Fibroblast of skin of left quadriceps (primary cell): Measurements from ENCODE around the gene HLA-DMA.
A peak's percentile ranks its signal among the peaks of the same experiment; 100 is the strongest.
"Not testable (repeated sequence)": the region's sequence is repeated elsewhere in the genome, so short reads cannot be mapped to it uniquely, and the experiment has no call there.

Experiments used
- DNase-seq, 2 experiments: peaks; one replicate each; pipeline ENCODE4 v3.0.0-alpha.2; 2013; ENCODE audit warnings: low read depth in 2 of 2

Gene HLA-DMA

GRCh38 chr6:32954986-32955802 is 2.3 kb upstream of the HLA-DMA start:
- no peak for DNase-seq

- no peak for DNase-seq
These were observed 1.4 kb upstream of the HLA-DMA start for GRCh38 chr6:32954267-32954666.

GRCh38 chr6:32953775-32954174 is 878 bp upstream of the HLA-DMA start:
- DNase-seq: no peak

GRCh38 chr6:32950449-32950848 is 2.4 kb downstream of the HLA-DMA start:
- no peak for DNase-seq

- no peak for DNase-seq
These were observed 2.9 kb downstream of the HLA-DMA start for GRCh38 chr6:32950010-32950409.

- no peak for DNase-seq
These were observed 3.8 kb downstream of the HLA-DMA start for GRCh38 chr6:32949113-32949512.

GRCh38 chr6:32947552-32948465 is 5.1 kb downstream of the HLA-DMA start:
- DNase-seq: no peak

- no peak for DNase-seq
These were observed 6.0 kb downstream of the HLA-DMA start for GRCh38 chr6:32946893-32947292.

- DNase-seq: no peak
These were observed 6.9 kb downstream of the HLA-DMA start for GRCh38 chr6:32945953-32946352.

- DNase-seq: no peak
These were observed 7.7 kb downstream of the HLA-DMA start for GRCh38 chr6:32945108-32945760.

GRCh38 chr6:32943864-32944649 is 8.8 kb downstream of the HLA-DMA start:
- DNase-seq: no peak

GRCh38 chr6:32942555-32943123 is 10.3 kb downstream of the HLA-DMA start:
- DNase-seq: not testable (repeated sequence)

- DNase-seq: no peak
These were observed 11.6 kb downstream of the HLA-DMA start for GRCh38 chr6:32941214-32941768.

GRCh38 chr6:32940656-32941213 is 12.2 kb downstream of the HLA-DMA start, which contains the start of gene HLA-DMB:
Gene HLA-DMB (minus strand): TSS chr6:32941028. CDS start chr6:32940807, 221 bp downstream.
- no peak for DNase-seq

- DNase-seq: no peak
These were observed 14.4 kb downstream of the HLA-DMA start for GRCh38 chr6:32938494-32938893.

- DNase-seq: no peak
These were observed 15.7 kb downstream of the HLA-DMA start for GRCh38 chr6:32937230-32937633.

- DNase-seq: no peak
These were observed 16.4 kb downstream of the HLA-DMA start for GRCh38 chr6:32936239-32937152.

GRCh38 chr6:32935551-32936238 is 17.2 kb downstream of the HLA-DMA start:
- no peak for DNase-seq

GRCh38 chr6:32933661-32934085 is 19.2 kb downstream of the HLA-DMA start:
- peak; percentile 54 to 58 for DNase-seq
